GM12878 (cell line): Measurements from ENCODE around the gene SPATA2. TPM values are rescaled to one million over a fixed set of nuclear protein-coding genes. Genes with fewer than 3 reads are reported as not detected.
"Not testable (repeated sequence)": the region's sequence is repeated elsewhere in the genome, so short reads cannot be mapped to it uniquely, and the experiment has no call there.

Experiments
- ATAC-seq: fragments of 200-7000 bp; cut with Tn5 transposase; 3 replicates; pipeline ENCODE4 v1.9.1; 2020; ENCODE audit warnings: mild to moderate bottlenecking, moderate library complexity
- BruUV-seq: library from RNA; stranded (reverse); fragments of 400-500 nt; replicated peaks from 2 replicates; lab custom pipeline; 2021; lab: Mats Ljungman, UMichigan
- CTCF ChIA-PET: fragments of 300-600 bp; sonication (Branson Sonifier 250); formaldehyde crosslinking; extraction: SDS; loops from one replicate; lab custom pipeline; 2021; ENCODE audit warnings: inconsistent platforms; lab: Yijun Ruan, JAX
- POLR2A ChIA-PET: fragments of 350-600 bp; formaldehyde crosslinking; extraction: SDS; loops from one replicate; lab custom pipeline; 2021; ENCODE audit warnings: inconsistent platforms; lab: Charles Lee
- RAD21 ChIA-PET: fragments of 300-600 bp; sonication (Branson Sonifier 250); formaldehyde crosslinking; loops from one replicate; lab custom pipeline; 2023; ENCODE audit warnings: antibody characterized with exemption; ENCODE audit not compliant: unreplicated experiment; lab: Charles Lee
- SMC1A ChIA-PET: fragments of 300-600 bp; sonication (Branson Sonifier 250); formaldehyde crosslinking; loops from one replicate; lab custom pipeline; 2023; ENCODE audit not compliant: unreplicated experiment, uncharacterized antibody; lab: Charles Lee
- DNase-seq: peaks from one replicate; pipeline ENCODE4 v3.0.0-alpha.2; 2011; ENCODE audit warnings: low read depth, low spot score
- FAIRE-seq: peaks from 3 replicates; lab custom pipeline; 2011; peaks lifted over from hg19 to GRCh38; lab: Jason Lieb, UNC
- H2AFZ ChIP-seq: 2 replicates; pipeline ENCODE4 v1.6.0; 2011; ENCODE audit warnings: low read depth, low read length, control low read depth; ENCODE audit not compliant: control insufficient read depth
- H3K27ac ChIP-seq: 2 replicates; pipeline ENCODE4 v1.5.1; 2011; ENCODE audit warnings: control low read depth; ENCODE audit not compliant: control insufficient read depth, insufficient read depth
- H3K27me3 ChIP-seq, 2 experiments: replicated peaks in 1 of 2; 2 replicates each; pipeline versions ENCODE4 v1.6.0 to v1.6.1; 2011; ENCODE audit warnings: low read length in 1 of 2; ENCODE audit not compliant: control insufficient read depth in 2 of 2, insufficient read depth in 2 of 2
- H3K36me3 ChIP-seq, 2 experiments: 2 replicates each; pipeline ENCODE4 v1.5.1; 2011; ENCODE audit warnings: low read length in 1 of 2; ENCODE audit not compliant: control insufficient read depth in 2 of 2, insufficient read depth in 2 of 2
- H3K4me1 ChIP-seq: 2 replicates; pipeline ENCODE4 v1.6.1; 2011; ENCODE audit warnings: mild to moderate bottlenecking, low read length, moderate library complexity, mixed read lengths; ENCODE audit not compliant: control insufficient read depth, insufficient read depth
- H3K4me2 ChIP-seq: 2 replicates; pipeline ENCODE4 v1.6.0; 2011; ENCODE audit warnings: control low read depth; ENCODE audit not compliant: control insufficient read depth, insufficient read depth
- H3K4me3 ChIP-seq: fragments of 200-600 bp; sonication (generic); 2 replicates; pipeline ENCODE4 v1.5.1; 2016
- H3K79me2 ChIP-seq: 2 replicates; pipeline ENCODE4 v1.6.0; 2011; ENCODE audit warnings: low read length; ENCODE audit not compliant: control insufficient read depth, insufficient read depth
- H3K9ac ChIP-seq: 2 replicates; pipeline ENCODE4 v1.8.0; 2011; ENCODE audit warnings: low read length, control low read depth, mixed read lengths; ENCODE audit not compliant: control insufficient read depth, insufficient read depth
- H3K9me3 ChIP-seq: replicated peaks from 3 replicates; pipeline ENCODE4 v1.5.1; 2011; ENCODE audit warnings: mild to moderate bottlenecking, low read length; ENCODE audit not compliant: control insufficient read depth, insufficient read depth
- H4K20me1 ChIP-seq: 2 replicates; pipeline ENCODE4 v1.6.0; 2011; ENCODE audit not compliant: control insufficient read depth, insufficient read depth
- IKZF2 ChIP-seq, 2 experiments: fragments of 450-650 bp; IDR thresholded peaks; 2 replicates each; pipeline ENCODE4 v1.6.1; 2017; ENCODE audit warnings: mild to moderate bottlenecking in 2 of 2, moderate library complexity in 2 of 2
- SMC3 ChIP-seq: IDR thresholded peaks from 2 replicates; pipeline ENCODE4 v1.6.1; 2011; ENCODE audit warnings: low read length, improper control_type of control experiment, borderline replicate concordance
- TBL1XR1 ChIP-seq: IDR thresholded peaks from 2 replicates; pipeline ENCODE4 v1.6.1; 2012; ENCODE audit warnings: low read depth, low read length, improper control_type of control experiment
- YBX1 ChIP-seq: fragments of 450-650 bp; IDR thresholded peaks from 2 replicates; pipeline ENCODE4 v1.6.1; 2016; ENCODE audit warnings: antibody characterized with exemption
- WGBS: methylation state at CpG from one replicate; pipeline ENCODE4 v1.1.6; 2016; ENCODE audit warnings: low lambda C conversion rate; ENCODE audit not compliant: insufficient replicate concordance, insufficient coverage; ENCODE audit errors: missing lambda C conversion rate; 5-methylcytosine and 5-hydroxymethylcytosine counted together
- in situ Hi-C: fragments of 300-500 bp; cut with MboI; formaldehyde crosslinking; loops from 9 replicates; pipeline ENCODE4 v1.14.3; 2018; ENCODE audit warnings: mixed read lengths
- intact Hi-C: fragments of 100-400 bp; cut with micrococcal nuclease; formaldehyde crosslinking; loops from one replicate; pipeline ENCODE4 v1.14.2; 2022; ENCODE audit not compliant: unreplicated experiment
- polyA plus RNA-seq, 11 experiments: library from polyadenylated mRNA; depleted of rRNA in 4 of 11; unstranded in 6 of 11; stranded (reverse) in 5 of 11; fragments of >200 nt; fragmentation: Nextera tagmentation in 4 of 11; fragmentation: Illumina TruSeq in 1 of 11; extraction: Ambion mirVana in 4 of 11; extraction: Trizol in 1 of 11; gene quantifications; 1 replicate in 1 of 11; 2 replicates in 10 of 11; pipeline versions ENCODE4 v1.2.1 to v1.2.3, GENCODE V29; 2011 to 2016; ENCODE audit warnings: inconsistent platforms in 2 of 11, missing spikeins in 2 of 11, low read depth in 1 of 11
- total RNA-seq, 4 experiments: library from RNA; depleted of rRNA in 3 of 4; stranded (reverse); fragments of >200 nt in 3 of 4; fragmentation: Illumina TruSeq in 1 of 4; extraction: Trizol in 1 of 4; gene quantifications; 2 replicates each; pipeline versions ENCODE4 v1.2.1 to v1.2.3, GENCODE V29; 2013 to 2021
- TF ChIP-seq, protein P1 (sequence below): fragments of 450-650 bp; IDR thresholded peaks from 2 replicates; pipeline ENCODE4 v1.6.1; 2016; ENCODE audit warnings: mild to moderate bottlenecking
- TF ChIP-seq, protein P2 (sequence below): fragments of 450-650 bp; formaldehyde crosslinking; IDR thresholded peaks from 2 replicates; pipeline ENCODE4 v1.4.0; 2022; ENCODE audit warnings: mild to moderate bottlenecking, moderate library complexity
- TF ChIP-seq, protein P3 (sequence below), 3 experiments: IDR thresholded peaks in 2 of 3; conservative IDR thresholded peaks in 1 of 3; 2 replicates each; pipeline ENCODE4 v1.5.1; 2011; ENCODE audit warnings: low read depth in 3 of 3, low read length in 3 of 3, mild to moderate bottlenecking in 3 of 3, control low read depth in 2 of 3, moderate library complexity in 2 of 3, inconsistent platforms in 1 of 3, mixed read lengths in 1 of 3; ENCODE audit not compliant: control insufficient read depth in 2 of 3, insufficient read depth in 1 of 3; ENCODE audit errors: extremely low read depth in 1 of 3

SPATA2 gene
- total and polyA plus RNA-seq, 10 of the 15 experiments (the other 5 are each of a cell fraction or from before 2014, with no cell fraction given) = 0.93 to 11.7 (median 5.6) TPM

DNA sequence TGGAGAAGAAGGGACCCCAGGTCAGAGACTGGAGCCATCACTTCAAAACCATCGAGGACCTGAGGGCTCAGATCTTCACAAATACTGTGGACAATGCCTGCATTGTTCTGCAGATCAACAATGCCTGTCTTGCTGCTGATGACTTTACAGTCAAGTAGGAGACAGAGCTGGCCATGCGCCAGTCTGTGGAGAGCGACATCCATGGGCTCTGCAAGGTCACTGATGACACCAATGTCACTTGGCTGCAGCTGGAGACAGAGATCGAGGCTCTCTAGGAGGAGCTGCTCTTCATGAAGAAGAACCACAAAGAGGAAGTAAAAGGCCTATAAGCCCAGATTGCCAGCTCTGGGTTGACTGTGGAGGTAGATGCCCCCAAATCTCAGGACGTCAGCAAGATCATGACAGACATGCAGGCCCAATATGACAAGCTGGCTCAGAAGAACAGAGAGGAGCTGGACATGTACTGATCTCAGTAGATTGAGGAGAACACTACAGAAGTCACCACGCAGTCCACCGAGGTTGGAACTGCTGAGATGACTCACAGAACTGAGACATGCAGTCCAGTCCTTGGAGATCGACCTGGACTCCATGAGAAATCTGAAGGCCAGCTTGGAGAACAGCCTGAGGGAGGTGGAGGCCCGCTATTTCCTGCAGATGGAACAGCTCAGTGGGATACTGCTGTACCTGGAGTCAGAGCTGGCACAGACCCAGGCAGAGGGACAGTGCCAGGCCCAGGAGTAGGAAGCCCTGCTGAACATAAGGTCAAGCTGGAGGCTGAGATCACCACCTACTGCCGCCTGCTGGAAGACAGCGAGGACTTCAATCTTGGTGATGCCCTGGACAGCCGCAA, 42.0 kb upstream of the SPATA2 start:
- H3K4me3 ChIP-seq, H3K9me3 ChIP-seq, FAIRE-seq, H3K27ac ChIP-seq, BruUV-seq, H3K79me2 ChIP-seq, intact Hi-C loops, H2AFZ ChIP-seq, H3K36me3 ChIP-seq, in situ Hi-C loops, H3K27me3 ChIP-seq, H4K20me1 ChIP-seq, H3K4me2 ChIP-seq, DNase-seq, H3K9ac ChIP-seq: not testable (repeated sequence)
- RAD21 ChIA-PET = interaction anchor here (0.9 to 1.0 kb wide), 2 partner anchors 11 to 114 kb away, joined by 3 to 4 read pairs; no protein-coding TSS in a partner anchor
- SMC1A ChIA-PET = interaction anchor here (1.0 to 1.1 kb wide), 2 partner anchors 14 to 114 kb away, joined by 3 read pairs; no protein-coding TSS in a partner anchor
- peak; percentile 33; the same call in 1 of the 3 replicates for ATAC-seq
- TF ChIP-seq, protein P1, sequence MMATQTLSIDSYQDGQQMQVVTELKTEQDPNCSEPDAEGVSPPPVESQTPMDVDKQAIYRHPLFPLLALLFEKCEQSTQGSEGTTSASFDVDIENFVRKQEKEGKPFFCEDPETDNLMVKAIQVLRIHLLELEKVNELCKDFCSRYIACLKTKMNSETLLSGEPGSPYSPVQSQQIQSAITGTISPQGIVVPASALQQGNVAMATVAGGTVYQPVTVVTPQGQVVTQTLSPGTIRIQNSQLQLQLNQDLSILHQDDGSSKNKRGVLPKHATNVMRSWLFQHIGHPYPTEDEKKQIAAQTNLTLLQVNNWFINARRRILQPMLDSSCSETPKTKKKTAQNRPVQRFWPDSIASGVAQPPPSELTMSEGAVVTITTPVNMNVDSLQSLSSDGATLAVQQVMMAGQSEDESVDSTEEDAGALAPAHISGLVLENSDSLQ = peak; percentile 20; the same call in 1 of the 2 replicates
- POLR2A ChIA-PET = interaction anchor here (1.2 kb wide), 1 partner anchor 19 kb away, joined by 3 read pairs; no protein-coding TSS in a partner anchor
- H3K4me1 ChIP-seq = peaks cover 14% of the 10 kb centered on the region
- CTCF ChIA-PET = interaction anchor here (0.7 to 1.5 kb wide), 5 partner anchors 8 to 114 kb away, joined by 3 to 4 read pairs (median 3); no protein-coding TSS in a partner anchor
- WGBS = 64% methylated on average over 12 of the region's 12 CpGs

DNA sequence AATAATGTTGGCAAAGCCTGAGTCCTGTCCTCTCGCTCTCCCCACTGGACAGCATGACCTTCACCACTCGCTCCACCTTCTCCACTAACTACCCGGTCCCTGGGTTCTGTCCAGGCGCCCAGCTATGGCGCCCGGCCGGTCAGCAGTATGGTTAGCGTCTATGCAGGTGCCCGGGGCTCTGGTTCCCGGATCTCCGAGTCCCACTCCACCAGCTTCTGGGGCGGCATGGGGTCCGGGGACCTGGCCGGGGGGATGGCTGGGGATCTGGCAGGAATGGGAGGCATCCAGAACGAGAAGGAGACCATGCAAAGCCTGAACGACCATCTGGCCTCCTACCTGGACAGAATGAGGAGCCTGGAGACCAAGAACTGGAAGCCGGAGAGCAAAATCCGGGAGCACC, 41.4 kb upstream of the SPATA2 start:
- intact Hi-C loops = no loop called here
- SMC1A ChIA-PET = interaction anchor here (1.0 to 1.1 kb wide), 2 partner anchors 15 to 115 kb away, joined by 3 read pairs; no protein-coding TSS in a partner anchor
- peaks cover 14% of the 10 kb centered on the region for H3K4me1 ChIP-seq
- H3K79me2 ChIP-seq = no peaks in the 10 kb centered on the region
- RAD21 ChIA-PET = interaction anchor here (0.9 to 1.0 kb wide), 2 partner anchors 10 to 115 kb away, joined by 3 to 4 read pairs; no protein-coding TSS in a partner anchor
- no peak overlapping the region for H2AFZ ChIP-seq
- CTCF ChIA-PET = interaction anchor here (0.7 to 1.2 kb wide), 4 partner anchors 9 to 115 kb away, joined by 3 to 4 read pairs (median 3); no protein-coding TSS in a partner anchor
- H3K9me3 ChIP-seq = no peaks in the 10 kb centered on the region
- no peak overlapping the region; the same call in 1 of the 2 replicates for H3K27ac ChIP-seq
- in situ Hi-C loops = no loop called here
- no TSS peak for BruUV-seq
- H4K20me1 ChIP-seq = no peaks in the 10 kb centered on the region
- FAIRE-seq (no peak), DNase-seq (no peak), ATAC-seq (no peak)
- H3K9ac ChIP-seq = no peak overlapping the region
- H3K4me3 ChIP-seq = no peak overlapping the region
- H3K36me3 ChIP-seq = peaks cover 14% of the 10 kb centered on the region in 2 experiments
- H3K4me2 ChIP-seq = no peak overlapping the region
- POLR2A ChIA-PET = interaction anchor here (1.2 kb wide), 1 partner anchor 19 kb away, joined by 3 read pairs; no protein-coding TSS in a partner anchor
- no peaks in the 10 kb centered on the region for H3K27me3 ChIP-seq
- 97% methylated on average over 15 of the region's 18 CpGs for WGBS
- TF ChIP-seq, protein P2, sequence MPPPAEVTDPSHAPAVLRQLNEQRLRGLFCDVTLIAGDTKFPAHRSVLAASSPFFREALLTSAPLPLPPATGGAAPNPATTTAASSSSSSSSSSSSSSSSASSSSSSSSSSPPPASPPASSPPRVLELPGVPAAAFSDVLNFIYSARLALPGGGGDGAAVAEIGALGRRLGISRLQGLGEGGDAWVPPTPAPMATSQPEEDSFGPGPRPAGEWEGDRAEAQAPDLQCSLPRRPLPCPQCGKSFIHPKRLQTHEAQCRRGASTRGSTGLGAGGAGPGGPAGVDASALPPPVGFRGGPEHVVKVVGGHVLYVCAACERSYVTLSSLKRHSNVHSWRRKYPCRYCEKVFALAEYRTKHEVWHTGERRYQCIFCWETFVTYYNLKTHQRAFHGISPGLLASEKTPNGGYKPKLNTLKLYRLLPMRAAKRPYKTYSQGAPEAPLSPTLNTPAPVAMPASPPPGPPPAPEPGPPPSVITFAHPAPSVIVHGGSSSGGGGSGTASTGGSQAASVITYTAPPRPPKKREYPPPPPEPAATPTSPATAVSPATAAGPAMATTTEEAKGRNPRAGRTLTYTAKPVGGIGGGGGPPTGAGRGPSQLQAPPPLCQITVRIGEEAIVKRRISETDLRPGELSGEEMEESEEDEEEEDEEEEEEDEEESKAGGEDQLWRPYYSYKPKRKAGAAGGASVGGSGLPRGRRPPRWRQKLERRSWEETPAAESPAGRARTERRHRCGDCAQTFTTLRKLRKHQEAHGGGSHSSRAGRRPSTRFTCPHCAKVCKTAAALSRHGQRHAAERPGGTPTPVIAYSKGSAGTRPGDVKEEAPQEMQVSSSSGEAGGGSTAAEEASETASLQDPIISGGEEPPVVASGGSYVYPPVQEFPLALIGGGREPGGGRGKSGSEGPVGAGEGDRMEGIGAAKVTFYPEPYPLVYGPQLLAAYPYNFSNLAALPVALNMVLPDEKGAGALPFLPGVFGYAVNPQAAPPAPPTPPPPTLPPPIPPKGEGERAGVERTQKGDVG (CRISPR knock-in tag) = no peak
- no peak for TF ChIP-seq SMC3
- no peak for TF ChIP-seq IKZF2 (IDR thresholded peaks at IDR 0.05)
- no peak for TF ChIP-seq YBX1
- no peak for TF ChIP-seq TBL1XR1
- TF ChIP-seq, protein P3, sequence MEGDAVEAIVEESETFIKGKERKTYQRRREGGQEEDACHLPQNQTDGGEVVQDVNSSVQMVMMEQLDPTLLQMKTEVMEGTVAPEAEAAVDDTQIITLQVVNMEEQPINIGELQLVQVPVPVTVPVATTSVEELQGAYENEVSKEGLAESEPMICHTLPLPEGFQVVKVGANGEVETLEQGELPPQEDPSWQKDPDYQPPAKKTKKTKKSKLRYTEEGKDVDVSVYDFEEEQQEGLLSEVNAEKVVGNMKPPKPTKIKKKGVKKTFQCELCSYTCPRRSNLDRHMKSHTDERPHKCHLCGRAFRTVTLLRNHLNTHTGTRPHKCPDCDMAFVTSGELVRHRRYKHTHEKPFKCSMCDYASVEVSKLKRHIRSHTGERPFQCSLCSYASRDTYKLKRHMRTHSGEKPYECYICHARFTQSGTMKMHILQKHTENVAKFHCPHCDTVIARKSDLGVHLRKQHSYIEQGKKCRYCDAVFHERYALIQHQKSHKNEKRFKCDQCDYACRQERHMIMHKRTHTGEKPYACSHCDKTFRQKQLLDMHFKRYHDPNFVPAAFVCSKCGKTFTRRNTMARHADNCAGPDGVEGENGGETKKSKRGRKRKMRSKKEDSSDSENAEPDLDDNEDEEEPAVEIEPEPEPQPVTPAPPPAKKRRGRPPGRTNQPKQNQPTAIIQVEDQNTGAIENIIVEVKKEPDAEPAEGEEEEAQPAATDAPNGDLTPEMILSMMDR (IDR thresholded peaks at IDR 0.05 in 2 of 3, conservative IDR thresholded peaks at IDR 0.05 in 1 of 3; ENCODE audit: control insufficient read depth in 2 of 3, extremely low read depth in 1 of 3, insufficient read depth in 1 of 3, low read depth in 3 of 3, low read length in 3 of 3) = no peak
